SU-DHL-6 (cell line): ENCODE measurements around the gene FAM184A.

ENCODE experiments used
- H2AFZ ChIP-seq: fragments of 200-600 bp; sonication (generic); 2 replicates; pipeline ENCODE4 v1.6.1; 2014; ENCODE audit warnings: low read depth, mild to moderate bottlenecking, moderate library complexity, mixed read lengths, antibody characterized with exemption, low read length; ENCODE audit not compliant: severe bottlenecking
- H3F3A ChIP-seq: fragments of 200-600 bp; shearing (Covaris generic); 2 replicates; pipeline ENCODE4 v1.6.0; 2016; ENCODE audit warnings: antibody characterized with exemption, mild to moderate bottlenecking; ENCODE audit not compliant: insufficient read depth
- H3K27ac ChIP-seq: fragments of 200-600 bp; sonication (generic); 2 replicates; pipeline ENCODE4 v1.5.1; 2016; ENCODE audit warnings: low read depth, mild to moderate bottlenecking, low read length, moderate library complexity, mixed read lengths
- H3K27me3 ChIP-seq: fragments of 200-600 bp; sonication (generic), shearing (Covaris generic); 2 replicates; pipeline ENCODE4 v1.6.0; 2014; ENCODE audit warnings: mild to moderate bottlenecking, low read length
- H3K36me3 ChIP-seq: fragments of 200-600 bp; sonication (generic); 2 replicates; pipeline ENCODE4 v1.6.1; 2014; ENCODE audit warnings: mild to moderate bottlenecking, low read length, mixed read lengths
- H3K4me2 ChIP-seq: fragments of 300-600, 200-600 bp; shearing (Covaris generic), sonication (generic); 2 replicates; pipeline ENCODE4 v1.6.0; 2014; ENCODE audit warnings: low read length, low read depth, mild to moderate bottlenecking; ENCODE audit not compliant: poor library complexity, severe bottlenecking
- H3K4me3 ChIP-seq: fragments of 200-600 bp; sonication (generic); 2 replicates; pipeline ENCODE4 v1.5.1; 2014; ENCODE audit warnings: antibody characterized with exemption, low read length, mild to moderate bottlenecking, mixed read lengths; ENCODE audit not compliant: insufficient read depth, poor library complexity, severe bottlenecking
- H3K79me2 ChIP-seq: fragments of 200-600 bp; sonication (generic); 2 replicates; pipeline ENCODE4 v1.6.1; 2014; ENCODE audit warnings: mild to moderate bottlenecking, low read length, moderate library complexity; ENCODE audit not compliant: insufficient read depth
- H3K9ac ChIP-seq: fragments of 200-600 bp; sonication (generic); 2 replicates; pipeline ENCODE4 v1.7.0; 2014; ENCODE audit warnings: mild to moderate bottlenecking, low read length
- H3K9me2 ChIP-seq: fragments of 200-600 bp; sonication (generic); replicated peaks from 2 replicates; pipeline ENCODE4 v1.6.1; 2014; ENCODE audit warnings: low read length; ENCODE audit not compliant: insufficient read depth
- H3K9me3 ChIP-seq: fragments of 200-600 bp; sonication (generic); 2 replicates; pipeline ENCODE4 v1.6.1; 2014; ENCODE audit warnings: low read length, mixed read lengths; ENCODE audit not compliant: insufficient read depth
- H4K20me1 ChIP-seq: fragments of 200-600 bp; sonication (generic); 2 replicates; pipeline ENCODE4 v1.6.1; 2014; ENCODE audit warnings: low read depth, mild to moderate bottlenecking, antibody characterized with exemption, low read length, moderate library complexity, mixed read lengths
- EZH2phosphoT487 ChIP-seq: fragments of 200-600 bp; sonication (generic), shearing (Covaris generic); conservative IDR thresholded peaks from 2 replicates; pipeline ENCODE4 v1.6.1; 2018; ENCODE audit warnings: mild to moderate bottlenecking, antibody characterized with exemption, low read length, moderate library complexity, mixed read lengths
- TF ChIP-seq, protein P1 (sequence below): fragments of 200-600 bp; sonication (generic); IDR thresholded peaks from one replicate; pipeline ENCODE4 v1.5.1; 2017; ENCODE audit warnings: antibody characterized with exemption, mild to moderate bottlenecking, low read length, moderate library complexity; ENCODE audit not compliant: insufficient read depth, poor library complexity, severe bottlenecking

The FAM184A gene

DNA sequence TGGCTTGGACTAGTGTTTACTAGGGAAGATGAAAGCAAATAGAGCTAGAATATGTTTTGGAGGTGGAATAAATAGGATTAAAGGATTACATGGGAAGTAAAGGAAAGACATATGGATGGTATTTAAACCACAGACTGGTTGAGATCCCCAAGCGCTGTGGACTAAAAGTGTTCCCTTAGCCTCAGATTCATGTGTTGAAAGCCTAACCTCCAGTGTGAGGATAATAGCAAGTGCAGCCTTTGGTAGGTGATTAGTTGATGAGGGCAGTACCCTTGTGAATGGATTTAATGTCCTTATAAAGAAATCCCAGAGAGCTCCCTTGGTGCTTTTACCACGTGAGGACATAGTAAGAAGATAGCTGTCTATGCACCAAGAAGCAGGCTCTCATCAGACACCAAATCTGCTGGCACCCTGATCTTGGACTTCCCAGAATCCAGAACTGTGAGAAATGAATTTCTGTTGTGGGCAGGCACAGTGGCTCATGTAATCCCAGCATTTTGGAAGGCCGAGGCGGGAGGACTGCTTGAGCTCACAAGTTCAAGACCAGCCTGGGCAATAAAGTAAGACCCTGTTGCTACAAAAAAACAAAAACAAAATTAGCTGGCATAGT, 86.2 kb downstream of the FAM184A start:
- no peak for TF ChIP-seq EZH2phosphoT487
- TF ChIP-seq, protein P1, sequence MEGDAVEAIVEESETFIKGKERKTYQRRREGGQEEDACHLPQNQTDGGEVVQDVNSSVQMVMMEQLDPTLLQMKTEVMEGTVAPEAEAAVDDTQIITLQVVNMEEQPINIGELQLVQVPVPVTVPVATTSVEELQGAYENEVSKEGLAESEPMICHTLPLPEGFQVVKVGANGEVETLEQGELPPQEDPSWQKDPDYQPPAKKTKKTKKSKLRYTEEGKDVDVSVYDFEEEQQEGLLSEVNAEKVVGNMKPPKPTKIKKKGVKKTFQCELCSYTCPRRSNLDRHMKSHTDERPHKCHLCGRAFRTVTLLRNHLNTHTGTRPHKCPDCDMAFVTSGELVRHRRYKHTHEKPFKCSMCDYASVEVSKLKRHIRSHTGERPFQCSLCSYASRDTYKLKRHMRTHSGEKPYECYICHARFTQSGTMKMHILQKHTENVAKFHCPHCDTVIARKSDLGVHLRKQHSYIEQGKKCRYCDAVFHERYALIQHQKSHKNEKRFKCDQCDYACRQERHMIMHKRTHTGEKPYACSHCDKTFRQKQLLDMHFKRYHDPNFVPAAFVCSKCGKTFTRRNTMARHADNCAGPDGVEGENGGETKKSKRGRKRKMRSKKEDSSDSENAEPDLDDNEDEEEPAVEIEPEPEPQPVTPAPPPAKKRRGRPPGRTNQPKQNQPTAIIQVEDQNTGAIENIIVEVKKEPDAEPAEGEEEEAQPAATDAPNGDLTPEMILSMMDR = no peak
- no peaks in the 10 kb centered on the region for H3K36me3 ChIP-seq
- no peak overlapping the region for H3K9ac ChIP-seq
- H3K9me3 ChIP-seq = no peaks in the 10 kb centered on the region
- no peaks in the 10 kb centered on the region for H3F3A ChIP-seq
- no peaks in the 10 kb centered on the region for H3K27me3 ChIP-seq
- H2AFZ ChIP-seq = no peak overlapping the region
- no peak overlapping the region for H3K27ac ChIP-seq
- no peaks in the 10 kb centered on the region for H4K20me1 ChIP-seq
- no peak overlapping the region for H3K4me3 ChIP-seq
- no peak overlapping the region for H3K4me2 ChIP-seq
- no peaks in the 10 kb centered on the region for H3K79me2 ChIP-seq
- no peaks in the 10 kb centered on the region for H3K9me2 ChIP-seq

DNA sequence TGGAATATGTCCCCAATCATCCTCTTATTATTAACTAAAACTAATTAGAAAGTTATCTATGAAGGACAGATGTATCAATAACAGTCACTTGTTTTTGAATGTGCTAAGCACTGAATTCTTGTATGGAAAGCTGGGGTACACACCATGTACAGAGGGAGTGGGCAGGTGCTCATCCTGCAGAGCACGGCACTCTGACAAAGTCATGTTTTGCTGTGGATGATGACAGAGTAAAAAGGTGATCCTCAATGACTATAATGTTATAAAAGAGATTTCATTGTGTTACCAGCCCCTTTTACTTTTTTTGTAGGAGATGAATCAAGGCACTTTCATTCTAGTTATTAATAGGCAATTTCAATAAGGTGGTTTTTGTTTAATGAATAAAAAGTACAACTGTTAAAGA, 92.2 kb downstream of the FAM184A start:
- Histone ChIP-seq H3K79me2 (no peaks in the 10 kb centered on the region), H2AFZ (no peak overlapping the region), H3K4me3 (no peak overlapping the region), H4K20me1 (no peaks in the 10 kb centered on the region), H3K9me2 (no peaks in the 10 kb centered on the region), H3K9me3 (no peaks in the 10 kb centered on the region), H3K27ac (no peak overlapping the region), H3F3A (no peaks in the 10 kb centered on the region), H3K27me3 (no peaks in the 10 kb centered on the region), H3K9ac (no peak overlapping the region), H3K36me3 (no peaks in the 10 kb centered on the region), H3K4me2 (no peak overlapping the region)
- TF ChIP-seq EZH2phosphoT487 = no peak
- TF ChIP-seq, protein P1 = no peak

DNA sequence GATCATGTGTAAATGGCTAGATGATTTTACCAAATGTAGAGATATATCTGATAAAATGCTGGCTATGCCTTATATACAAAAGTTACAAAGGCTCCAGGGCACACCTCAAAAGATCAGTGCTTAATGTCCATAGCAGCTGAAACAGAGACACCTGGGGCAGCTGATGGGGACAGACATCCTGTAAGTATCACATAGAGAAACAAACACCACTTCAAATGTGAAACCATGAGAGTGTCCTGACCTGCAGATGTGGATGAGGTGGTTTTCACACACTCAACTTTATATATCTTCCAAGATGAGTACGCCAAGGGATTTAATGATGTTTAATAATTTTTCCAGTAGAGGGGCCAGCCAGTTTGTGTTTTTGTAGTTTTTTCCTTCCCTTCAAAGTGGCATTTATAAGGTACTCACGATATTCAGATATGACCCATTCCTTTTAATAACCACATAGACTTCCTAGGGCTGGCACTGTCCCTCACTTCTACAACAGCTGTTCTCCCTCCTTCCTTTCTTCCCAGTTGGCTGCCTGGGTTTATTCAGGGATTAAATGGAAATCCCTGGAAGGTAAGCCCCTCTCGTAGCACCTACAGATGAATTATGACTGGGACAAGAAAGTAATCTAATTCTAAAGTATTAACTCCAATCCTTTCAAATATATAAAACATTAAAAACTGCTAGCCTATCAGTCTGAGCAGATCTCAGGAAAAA, 93.2 kb downstream of the FAM184A start:
- TF ChIP-seq, protein P1 = no peak
- no peak for TF ChIP-seq EZH2phosphoT487
- Histone ChIP-seq H3K4me2 (no peak overlapping the region), H2AFZ (no peak overlapping the region)

More for the DNA sequence above, 93.2 kb downstream of the FAM184A start:
- Histone ChIP-seq H4K20me1 (no peaks in the 10 kb centered on the region), H3K9me2 (no peaks in the 10 kb centered on the region), H3F3A (no peaks in the 10 kb centered on the region), H3K36me3 (no peaks in the 10 kb centered on the region), H3K79me2 (no peaks in the 10 kb centered on the region), H3K27me3 (no peaks in the 10 kb centered on the region), H3K4me3 (no peak overlapping the region), H3K9ac (no peak overlapping the region), H3K9me3 (no peaks in the 10 kb centered on the region), H3K27ac (no peak overlapping the region)
